Endothelial cell of umbilical vein (primary cell): ENCODE results near the gene DLGAP4. TPM values are rescaled to one million over a fixed set of nuclear protein-coding genes. Genes with fewer than 3 reads are reported as not detected.

Experiments
- BruUV-seq: library from RNA; stranded (reverse); fragments of 400-500 nt; replicated peaks from 2 replicates; lab custom pipeline; 2021; lab: Mats Ljungman, UMichigan
- CTCF ChIA-PET: fragments of 300-600, 350-600 bp; sonication (Branson Sonifier 250); formaldehyde crosslinking; loops from one replicate; lab custom pipeline; 2021; ENCODE audit warnings: antibody characterized with exemption, inconsistent platforms; lab: Charles Lee
- POLR2A ChIA-PET: fragments of 300-600, 350-600 bp; sonication (Branson Sonifier 250); formaldehyde crosslinking; loops from one replicate; lab custom pipeline; 2021; ENCODE audit warnings: antibody characterized with exemption, inconsistent platforms; lab: Charles Lee
- DNase-seq: peaks from one replicate; pipeline ENCODE4 v3.0.0-alpha.2; 2011; ENCODE audit warnings: low read depth, low spot score
- FAIRE-seq: peaks from 2 replicates; lab custom pipeline; 2011; peaks lifted over from hg19 to GRCh38; lab: Jason Lieb, UNC
- H2AFZ ChIP-seq: 2 replicates; pipeline ENCODE4 v1.6.0; 2012; ENCODE audit warnings: low read depth, low read length, control low read depth, inconsistent platforms
- H3K27ac ChIP-seq: 2 replicates; pipeline ENCODE4 v1.5.1; 2011; ENCODE audit warnings: low read depth, mild to moderate bottlenecking, control low read depth, low read length, moderate library complexity; ENCODE audit not compliant: insufficient read depth
- H3K27me3 ChIP-seq, 2 experiments: 2 replicates each; pipeline versions ENCODE4 v1.6.0 to v1.6.1; 2011; ENCODE audit warnings: low read length in 2 of 2, mixed read lengths in 1 of 2; ENCODE audit not compliant: control insufficient read depth in 2 of 2, insufficient read depth in 2 of 2
- H3K36me3 ChIP-seq, 2 experiments: 2 replicates in 1 of 2; 3 replicates in 1 of 2; pipeline ENCODE4 v1.5.1; 2011; ENCODE audit warnings: low read length in 2 of 2, mild to moderate bottlenecking in 1 of 2, moderate library complexity in 1 of 2; ENCODE audit not compliant: control insufficient read depth in 2 of 2, insufficient read depth in 2 of 2; ENCODE audit errors: extremely low read depth in 1 of 2
- H3K4me1 ChIP-seq: 3 replicates; pipeline ENCODE4 v1.5.1; 2011; ENCODE audit warnings: mild to moderate bottlenecking, low read length; ENCODE audit not compliant: control insufficient read depth, insufficient read depth; ENCODE audit errors: extremely low read depth
- H3K4me2 ChIP-seq: 2 replicates; pipeline ENCODE4 v1.6.1; 2011; ENCODE audit warnings: low read length, control low read depth, mixed read lengths; ENCODE audit not compliant: insufficient read depth
- H3K4me3 ChIP-seq, 3 experiments: fragments of 200-600 bp in 1 of 3; sonication (generic), shearing (Covaris generic) in 1 of 3; replicated peaks in 1 of 3; 2 replicates each; pipeline ENCODE4 v1.5.1; 2011 to 2016; ENCODE audit warnings: control low read depth in 3 of 3, low read length in 3 of 3, mild to moderate bottlenecking in 2 of 3, inconsistent platforms in 1 of 3, low read depth in 1 of 3, moderate library complexity in 1 of 3; ENCODE audit not compliant: insufficient read depth in 1 of 3
- H3K79me2 ChIP-seq: 2 replicates; pipeline ENCODE4 v1.6.0; 2012; ENCODE audit warnings: low read length, inconsistent platforms; ENCODE audit not compliant: control insufficient read depth, insufficient read depth
- H3K9ac ChIP-seq: replicated peaks from 2 replicates; pipeline ENCODE3; 2011; ENCODE audit warnings: low read length, control low read depth; ENCODE audit not compliant: insufficient read depth; ENCODE audit errors: extremely low read depth
- H3K9me1 ChIP-seq: replicated peaks from 3 replicates; pipeline ENCODE4 v1.6.0; 2011; ENCODE audit warnings: mild to moderate bottlenecking, low read length; ENCODE audit not compliant: control insufficient read depth, insufficient read depth; ENCODE audit errors: extremely low read depth
- H3K9me3 ChIP-seq: replicated peaks from 2 replicates; pipeline ENCODE4 v1.5.1; 2012; ENCODE audit warnings: low read length, inconsistent platforms; ENCODE audit not compliant: control insufficient read depth, insufficient read depth
- H4K20me1 ChIP-seq: replicated peaks from 2 replicates; pipeline ENCODE3; 2011; ENCODE audit warnings: mild to moderate bottlenecking, low read length; ENCODE audit not compliant: control insufficient read depth, insufficient read depth; ENCODE audit errors: extremely low read depth
- CTCF ChIP-seq, 2 donors: IDR thresholded peaks; 1 replicate in 1 of 2; 2 replicates in 1 of 2; pipeline ENCODE4 v1.5.1; 2011; ENCODE audit warnings: low read length in 2 of 2, mild to moderate bottlenecking in 2 of 2, moderate library complexity in 2 of 2, control low read depth in 1 of 2, inconsistent platforms in 1 of 2, low read depth in 1 of 2; ENCODE audit not compliant: insufficient read depth in 1 of 2; ENCODE audit errors: extremely low read depth in 1 of 2
- EZH2 ChIP-seq: IDR thresholded peaks from 2 replicates; pipeline ENCODE4 v1.6.1; 2012; ENCODE audit warnings: borderline replicate concordance, low read depth, mild to moderate bottlenecking, moderate library complexity, low read length, inconsistent platforms; ENCODE audit not compliant: severe bottlenecking
- FOS ChIP-seq: IDR thresholded peaks from 2 replicates; pipeline ENCODE4 v1.6.1; 2011; ENCODE audit warnings: mild to moderate bottlenecking, low read length, moderate library complexity, borderline replicate concordance; ENCODE audit not compliant: insufficient read depth
- GATA2 ChIP-seq: IDR thresholded peaks from 2 replicates; pipeline ENCODE4 v1.7.0; 2011; ENCODE audit warnings: low read depth, mild to moderate bottlenecking, moderate library complexity, mixed read lengths, low read length; ENCODE audit not compliant: insufficient read length, insufficient read depth
- JUN ChIP-seq: IDR thresholded peaks from 2 replicates; pipeline ENCODE4 v1.6.1; 2011; ENCODE audit warnings: borderline replicate concordance, low read depth; ENCODE audit not compliant: insufficient read length, insufficient read depth
- MAX ChIP-seq: IDR thresholded peaks from 2 replicates; pipeline ENCODE4 v1.6.1; 2011; ENCODE audit not compliant: insufficient read depth, insufficient read length
- MYC ChIP-seq: IDR thresholded peaks from one replicate; pipeline ENCODE4 v1.6.1; 2011; ENCODE audit warnings: mild to moderate bottlenecking, low read depth, low read length
- POLR2A ChIP-seq: IDR thresholded peaks from 2 replicates; pipeline ENCODE4 v1.6.1; 2012; ENCODE audit warnings: low read depth, mild to moderate bottlenecking, control low read depth, low read length
- POLR2AphosphoS5 ChIP-seq: IDR thresholded peaks from 2 replicates; pipeline ENCODE4 v1.6.1; 2012; ENCODE audit warnings: low read depth, mild to moderate bottlenecking, control low read depth, low read length, moderate library complexity; ENCODE audit not compliant: insufficient read depth
- dilution Hi-C: fragments of 300-500 bp; cut with MboI; formaldehyde crosslinking; loops from one replicate; pipeline ENCODE4 v1.15.0; 2019; ENCODE audit warnings: low sequenced_read_pairs; ENCODE audit not compliant: extremely low pct_ligation_motif_present
- intact Hi-C: fragments of 100-400 bp; cut with micrococcal nuclease; formaldehyde crosslinking; loops from one replicate; pipeline ENCODE4 v1.10.0; 2022
- polyA plus RNA-seq, 4 experiments: library from polyadenylated mRNA; depleted of rRNA in 3 of 4; stranded (reverse) in 3 of 4; unstranded in 1 of 4; fragments of >200 nt; gene quantifications; 2 replicates each; pipeline versions ENCODE4 v1.2.1 to v1.2.3, GENCODE V29; 2011 to 2012; ENCODE audit warnings: missing spikeins in 1 of 4
- total RNA-seq: library from RNA; stranded (reverse); gene quantifications from 2 replicates; pipeline ENCODE4 v1.2.3, GENCODE V29; 2021

Gene DLGAP4
- total and polyA plus RNA-seq, 2 donors (not counting 3 experiments of a cell fraction or from before 2014, with no cell fraction given) = 57.5 to 125 TPM

- Histone ChIP-seq H2AFZ (no peak overlapping the region), H3K36me3 (peaks cover 7 to 9% of the 10 kb centered on the region in 2 experiments), H3K4me1 (peaks cover 7% of the 10 kb centered on the region), H3K9ac (no peak overlapping the region), H3K27ac (no peak overlapping the region), H3K9me1 (no peaks in the 10 kb centered on the region), H3K4me3 (no peak overlapping the region), H3K4me2 (no peak overlapping the region), H3K27me3 (no peaks in the 10 kb centered on the region), H4K20me1 (no peaks in the 10 kb centered on the region), H3K9me3 (no peaks in the 10 kb centered on the region), H3K79me2 (peaks cover 3% of the 10 kb centered on the region)
- ChIA-PET POLR2A (no interaction called here), CTCF (no interaction called here)
- intact Hi-C loops = no loop called here
- dilution Hi-C loops = no loop called here
- FAIRE-seq (no peak), DNase-seq (no peak)
- no TSS peak for BruUV-seq
- no peak for TF ChIP-seq CTCF (IDR thresholded peaks at IDR 0.05; ENCODE audit: extremely low read depth in 1 of 2, insufficient read depth in 1 of 2, low read depth in 1 of 2, low read length in 2 of 2)
- no peak for TF ChIP-seq MYC
- no peak for TF ChIP-seq JUN
Observed at GRCh38 chr20:36519944-36520343, 213.8 kb downstream of the DLGAP4 start.

GRCh38 chr20:36521526-36521925, 215.4 kb downstream of the DLGAP4 start:
- no peaks in the 10 kb centered on the region for H3K27me3 ChIP-seq
- peaks cover 3% of the 10 kb centered on the region for H3K79me2 ChIP-seq
- H3K9me1 ChIP-seq = no peaks in the 10 kb centered on the region
- no peak overlapping the region for H3K9ac ChIP-seq
- no peak overlapping the region for H2AFZ ChIP-seq
- CTCF ChIA-PET = interaction anchor here (0.6 to 1.0 kb wide), 2 partner anchors 9 to 36 kb away, joined by 3 to 4 read pairs; no protein-coding TSS in a partner anchor
- H3K36me3 ChIP-seq = peaks cover 13 to 19% of the 10 kb centered on the region in 2 experiments
- BruUV-seq = no TSS peak
- no peak for TF ChIP-seq POLR2AphosphoS5
- no peak for TF ChIP-seq GATA2
- no peak for TF ChIP-seq JUN
- TF ChIP-seq EZH2 = no peak
- no peak for TF ChIP-seq CTCF (IDR thresholded peaks at IDR 0.05; ENCODE audit: extremely low read depth in 1 of 2, insufficient read depth in 1 of 2, low read depth in 1 of 2, low read length in 2 of 2)
- no peak for TF ChIP-seq MAX
- no peak for TF ChIP-seq FOS
- TF ChIP-seq MYC = no peak
- TF ChIP-seq POLR2A = no peak
- H3K4me2 ChIP-seq = no peak overlapping the region
- intact Hi-C loops (no loop called here), dilution Hi-C loops (no loop called here)
- no peaks in the 10 kb centered on the region for H3K9me3 ChIP-seq
- H3K4me1 ChIP-seq = peaks cover 7% of the 10 kb centered on the region
- FAIRE-seq (no peak), DNase-seq (no peak)
- H3K4me3 ChIP-seq = no peak overlapping the region
- no peak overlapping the region for H3K27ac ChIP-seq
- POLR2A ChIA-PET = no interaction called here
- no peaks in the 10 kb centered on the region for H4K20me1 ChIP-seq
